ENCODE data around the gene PPIB. TPM values are rescaled to one million over a fixed set of nuclear protein-coding genes. Genes with fewer than 3 reads are reported as not detected.

Gene PPIB
- total RNA-seq, 1 experiment from 2014 or later: 433 TPM

- Histone ChIP-seq H3K4ac (ENCODE audit: low read depth, low read length) (no peak overlapping the region), H3K9ac (ENCODE audit: extremely low read depth, insufficient read length, low read length) (no peak overlapping the region), H3K56ac (ENCODE audit: insufficient read length, low read depth, low read length) (no peak overlapping the region), H3K9me3 (ENCODE audit: control insufficient read depth, low read depth, low read length) (no peaks in the 10 kb centered on the region), H2BK5ac (ENCODE audit: insufficient read length, low read length) (no peak overlapping the region), H3K79me1 (ENCODE audit: insufficient read depth, low read depth, low read length, poor library complexity, severe bottlenecking) (no peaks in the 10 kb centered on the region), H3K27ac (ENCODE audit: insufficient read length, low read depth, low read length) (no peak overlapping the region), H3K27me3 (ENCODE audit: insufficient read depth, low read length) (no peaks in the 10 kb centered on the region), H2BK120ac (ENCODE audit: low read depth, low read length, poor library complexity, severe bottlenecking) (no peak overlapping the region), H3K4me1 (ENCODE audit: insufficient read depth, low read length) (no peaks in the 10 kb centered on the region), H2BK12ac (ENCODE audit: insufficient read length, low read depth, low read length) (no peak overlapping the region), H4K5ac (ENCODE audit: insufficient read length, low read depth, low read length) (no peak overlapping the region), H3T11ph (ENCODE audit: low read length) (no peak overlapping the region), H4K8ac (replicated peaks; ENCODE audit: insufficient read length, low read depth, low read length) (no peak overlapping the region), H2BK20ac (ENCODE audit: low read depth, low read length, poor library complexity, severe bottlenecking) (no peak overlapping the region), H4K20me1 (ENCODE audit: control insufficient read depth, insufficient read depth, insufficient read length) (no peaks in the 10 kb centered on the region), H2AFZ (ENCODE audit: low read length) (no peak overlapping the region), H2BK15ac (ENCODE audit: low read depth, low read length) (no peak overlapping the region), H3K23me2 (ENCODE audit: insufficient read length, low read depth, low read length, poor library complexity, severe bottlenecking) (no peaks in the 10 kb centered on the region), H4K91ac (ENCODE audit: insufficient read length, low read depth, low read length) (no peak overlapping the region), H3K4me2 (ENCODE audit: insufficient read depth, insufficient read length, low read length) (no peak overlapping the region), H3K18ac (ENCODE audit: insufficient read length, low read depth, low read length) (no peak overlapping the region), H3K79me2 (ENCODE audit: insufficient read depth, low read length) (no peaks in the 10 kb centered on the region), H3K23ac (ENCODE audit: insufficient read length, low read depth, low read length) (no peak overlapping the region), H3K14ac (ENCODE audit: insufficient read depth, low read length) (no peak overlapping the region), H2AK5ac (ENCODE audit: insufficient read length, low read length) (no peak overlapping the region)
- Mint-ChIP-seq H3K4me3 (no peak overlapping the region), H3K27ac (no peak overlapping the region), H3K27me3 (ENCODE audit: low read depth) (no peaks in the 10 kb centered on the region), H3K36me3 (ENCODE audit: insufficient read depth in 1 of 3, low read depth in 3 of 3) (peaks cover 15 to 72% (median 64%) of the 10 kb centered on the region in 3 experiments; a peak in 6 of 7 replicates), H3K4me1 (no peaks in the 10 kb centered on the region), H3K9me3 (no peaks in the 10 kb centered on the region)
- no peak for DNase-seq
- no CpG with 5 or more reads among the region's 3 CpGs for WGBS (ENCODE audit: extremely low coverage, insufficient read length, low lambda C conversion rate)
- TF ChIP-seq, protein P1, sequence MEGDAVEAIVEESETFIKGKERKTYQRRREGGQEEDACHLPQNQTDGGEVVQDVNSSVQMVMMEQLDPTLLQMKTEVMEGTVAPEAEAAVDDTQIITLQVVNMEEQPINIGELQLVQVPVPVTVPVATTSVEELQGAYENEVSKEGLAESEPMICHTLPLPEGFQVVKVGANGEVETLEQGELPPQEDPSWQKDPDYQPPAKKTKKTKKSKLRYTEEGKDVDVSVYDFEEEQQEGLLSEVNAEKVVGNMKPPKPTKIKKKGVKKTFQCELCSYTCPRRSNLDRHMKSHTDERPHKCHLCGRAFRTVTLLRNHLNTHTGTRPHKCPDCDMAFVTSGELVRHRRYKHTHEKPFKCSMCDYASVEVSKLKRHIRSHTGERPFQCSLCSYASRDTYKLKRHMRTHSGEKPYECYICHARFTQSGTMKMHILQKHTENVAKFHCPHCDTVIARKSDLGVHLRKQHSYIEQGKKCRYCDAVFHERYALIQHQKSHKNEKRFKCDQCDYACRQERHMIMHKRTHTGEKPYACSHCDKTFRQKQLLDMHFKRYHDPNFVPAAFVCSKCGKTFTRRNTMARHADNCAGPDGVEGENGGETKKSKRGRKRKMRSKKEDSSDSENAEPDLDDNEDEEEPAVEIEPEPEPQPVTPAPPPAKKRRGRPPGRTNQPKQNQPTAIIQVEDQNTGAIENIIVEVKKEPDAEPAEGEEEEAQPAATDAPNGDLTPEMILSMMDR (conservative IDR thresholded peaks at IDR 0.05): no peak
Measured at GRCh38 chr15:64130159-64130558, 32.7 kb downstream of the PPIB start.
